ENCODE data around the gene BBS2. TPM values are rescaled to one million over a fixed set of nuclear protein-coding genes. Genes with fewer than 3 reads are reported as not detected.

Gene BBS2
- total and polyA plus RNA-seq, 4 donors, result 7.1 to 13.8 (median 11.1) TPM

DNA sequence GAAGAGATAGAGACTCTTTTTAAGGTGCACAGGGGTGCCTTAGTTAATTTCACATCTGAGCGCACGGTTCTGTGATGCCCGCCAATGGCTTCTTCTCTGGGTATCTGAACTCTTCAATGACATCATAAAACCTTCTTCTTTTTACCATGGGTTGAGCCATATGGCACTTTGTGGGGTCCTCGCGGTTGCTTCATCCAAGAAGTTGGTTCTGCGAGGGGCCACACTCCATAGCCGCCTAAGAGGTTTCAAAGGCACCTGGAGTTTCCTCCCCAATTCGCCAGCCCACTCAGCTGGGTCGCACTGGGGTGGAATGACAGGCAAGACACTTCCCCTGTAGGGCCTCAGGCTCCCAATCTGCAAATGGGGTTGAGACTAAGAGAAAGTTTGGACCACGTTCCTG lies 34.6 kb upstream of the BBS2 start (continued):
- TF ChIP-seq REST (IDR thresholded peaks at IDR 0.05), result no peak
- no peak for TF ChIP-seq ATF3 (IDR thresholded peaks at IDR 0.05)

GRCh38 chr16:56551796-56552738 lies 32.2 kb upstream of the BBS2 start:
- TF ChIP-seq SP1 (IDR thresholded peaks at IDR 0.05) (peak; percentile 90), CTCF (IDR thresholded peaks at IDR 0.05; ENCODE audit: low read depth, low read length, missing input control) (no peak), HNF4G (IDR thresholded peaks at IDR 0.05) (peak; percentile 62), ATF3 (IDR thresholded peaks at IDR 0.05) (no peak), TAF1 (conservative IDR thresholded peaks at IDR 0.05) (no peak), FOXA1 (IDR thresholded peaks at IDR 0.05) (peak; percentile 7), GABPA (IDR thresholded peaks at IDR 0.05 in 1 of 2, conservative IDR thresholded peaks at IDR 0.05 in 1 of 2) (peak in 1 of 2 donors; percentile 53), REST (IDR thresholded peaks at IDR 0.05) (no peak), RAD21 (IDR thresholded peaks at IDR 0.05) (peak; percentile 6 to 58), RXRA (IDR thresholded peaks at IDR 0.05) (peak; percentile 79 to 85), EGR1 (IDR thresholded peaks at IDR 0.05; ENCODE audit: low read depth in 2 of 2) (peak; percentile 28 to 37), HNF4A (conservative IDR thresholded peaks at IDR 0.05) (peak; percentile 91 to 94), JUND (IDR thresholded peaks at IDR 0.05) (peak; percentile 38 to 55), YY1 (IDR thresholded peaks at IDR 0.05) (peak; percentile 73), MAX (IDR thresholded peaks at IDR 0.05) (peak; percentile 74), NR2F2 (IDR thresholded peaks at IDR 0.05) (peak; percentile 71), FOXA2 (IDR thresholded peaks at IDR 0.05) (no peak)
- TF ChIP-seq, protein P1, sequence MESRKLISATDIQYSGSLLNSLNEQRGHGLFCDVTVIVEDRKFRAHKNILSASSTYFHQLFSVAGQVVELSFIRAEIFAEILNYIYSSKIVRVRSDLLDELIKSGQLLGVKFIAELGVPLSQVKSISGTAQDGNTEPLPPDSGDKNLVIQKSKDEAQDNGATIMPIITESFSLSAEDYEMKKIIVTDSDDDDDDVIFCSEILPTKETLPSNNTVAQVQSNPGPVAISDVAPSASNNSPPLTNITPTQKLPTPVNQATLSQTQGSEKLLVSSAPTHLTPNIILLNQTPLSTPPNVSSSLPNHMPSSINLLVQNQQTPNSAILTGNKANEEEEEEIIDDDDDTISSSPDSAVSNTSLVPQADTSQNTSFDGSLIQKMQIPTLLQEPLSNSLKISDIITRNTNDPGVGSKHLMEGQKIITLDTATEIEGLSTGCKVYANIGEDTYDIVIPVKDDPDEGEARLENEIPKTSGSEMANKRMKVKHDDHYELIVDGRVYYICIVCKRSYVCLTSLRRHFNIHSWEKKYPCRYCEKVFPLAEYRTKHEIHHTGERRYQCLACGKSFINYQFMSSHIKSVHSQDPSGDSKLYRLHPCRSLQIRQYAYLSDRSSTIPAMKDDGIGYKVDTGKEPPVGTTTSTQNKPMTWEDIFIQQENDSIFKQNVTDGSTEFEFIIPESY (IDR thresholded peaks at IDR 0.05), result peak; percentile 57
- no peak overlapping the region for H3K9ac ChIP-seq (ENCODE audit: low read depth in 1 of 2, low read length in 2 of 2)
- H3K9me3 ChIP-seq (ENCODE audit: control insufficient read depth in 4 of 4, low read length in 3 of 4), result no peaks in the 10 kb centered on the region
- H3K27me3 ChIP-seq (ENCODE audit: control insufficient read depth in 4 of 4, insufficient read depth in 4 of 4, low read length in 3 of 4), result no peaks in the 10 kb centered on the region
- H3K4me1 ChIP-seq (ENCODE audit: control insufficient read depth in 4 of 4, insufficient read depth in 4 of 4, low read length in 3 of 4), result peaks cover 0 to 12% (median 9%) of the 10 kb centered on the region in 4 donors
- DNase-seq (ENCODE audit: low spot score), result no peak
- WGBS, result 25% methylated on average over 11 of the region's 11 CpGs
- H3K27ac ChIP-seq (ENCODE audit: low read depth in 1 of 2, low read length in 2 of 2), result peak overlapping the region; percentile 35 to 61
- no peak overlapping the region for H3K4me3 ChIP-seq (ENCODE audit: low read depth in 1 of 3, low read length in 3 of 3)
- no peaks in the 10 kb centered on the region for H3K36me3 ChIP-seq (ENCODE audit: control insufficient read depth in 4 of 4, insufficient read depth in 3 of 4, low read depth in 1 of 4, low read length in 3 of 4)

All from liver (tissue), 9 donors.